SK-N-SH (cell line): Measurements from ENCODE around the gene BBS5.

Source experiments
- ELF1 ChIP-seq: IDR thresholded peaks from 2 replicates; pipeline ENCODE4 v1.4.0; 2012
- FOXJ3 ChIP-seq: sonication (generic); formaldehyde crosslinking; IDR thresholded peaks from 2 replicates; pipeline ENCODE4 v1.5.1; 2020; ENCODE audit warnings: mild to moderate bottlenecking, missing genetic modification reagents
- NRF1 ChIP-seq: IDR thresholded peaks from 2 replicates; pipeline ENCODE4 v1.6.1; 2012; ENCODE audit warnings: low read depth, mild to moderate bottlenecking, low read length
- RCOR1 ChIP-seq: fragments of 150-350 bp; IDR thresholded peaks from 2 replicates; pipeline ENCODE4 v1.6.1; 2017; ENCODE audit warnings: antibody characterized with exemption, low read length
- SIN3A ChIP-seq: IDR thresholded peaks from 2 replicates; pipeline ENCODE4 v1.6.1; 2012; ENCODE audit warnings: low read depth, mild to moderate bottlenecking, low read length, moderate library complexity, borderline replicate concordance
- SMC3 ChIP-seq: IDR thresholded peaks from 2 replicates; pipeline ENCODE4 v1.6.1; 2012; ENCODE audit warnings: low read depth, low read length, improper control_type of control experiment
- TF ChIP-seq, protein P1 (sequence below): IDR thresholded peaks from 2 replicates; pipeline ENCODE4 v1.4.0; 2012; ENCODE audit warnings: low read depth
- TF ChIP-seq, protein P2 (sequence below): fragments of 200-600 bp; sonication (generic); IDR thresholded peaks from 2 replicates; pipeline ENCODE4 v1.6.1; 2017; ENCODE audit warnings: antibody characterized with exemption, mild to moderate bottlenecking, moderate library complexity
- TF ChIP-seq, protein P3 (sequence below): IDR thresholded peaks from 2 replicates; pipeline ENCODE4 v1.4.0; 2012; ENCODE audit warnings: low read depth, borderline replicate concordance
- TF ChIP-seq, protein P4 (sequence below): fragments of 150-350 bp; IDR thresholded peaks from 2 replicates; pipeline ENCODE4 v1.6.1; 2017; ENCODE audit warnings: antibody characterized with exemption, low read length, low read depth, borderline replicate concordance

- TF ChIP-seq, protein P1, sequence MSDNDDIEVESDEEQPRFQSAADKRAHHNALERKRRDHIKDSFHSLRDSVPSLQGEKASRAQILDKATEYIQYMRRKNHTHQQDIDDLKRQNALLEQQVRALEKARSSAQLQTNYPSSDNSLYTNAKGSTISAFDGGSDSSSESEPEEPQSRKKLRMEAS: no peak
- TF ChIP-seq SMC3: no peak
- TF ChIP-seq, protein P2, sequence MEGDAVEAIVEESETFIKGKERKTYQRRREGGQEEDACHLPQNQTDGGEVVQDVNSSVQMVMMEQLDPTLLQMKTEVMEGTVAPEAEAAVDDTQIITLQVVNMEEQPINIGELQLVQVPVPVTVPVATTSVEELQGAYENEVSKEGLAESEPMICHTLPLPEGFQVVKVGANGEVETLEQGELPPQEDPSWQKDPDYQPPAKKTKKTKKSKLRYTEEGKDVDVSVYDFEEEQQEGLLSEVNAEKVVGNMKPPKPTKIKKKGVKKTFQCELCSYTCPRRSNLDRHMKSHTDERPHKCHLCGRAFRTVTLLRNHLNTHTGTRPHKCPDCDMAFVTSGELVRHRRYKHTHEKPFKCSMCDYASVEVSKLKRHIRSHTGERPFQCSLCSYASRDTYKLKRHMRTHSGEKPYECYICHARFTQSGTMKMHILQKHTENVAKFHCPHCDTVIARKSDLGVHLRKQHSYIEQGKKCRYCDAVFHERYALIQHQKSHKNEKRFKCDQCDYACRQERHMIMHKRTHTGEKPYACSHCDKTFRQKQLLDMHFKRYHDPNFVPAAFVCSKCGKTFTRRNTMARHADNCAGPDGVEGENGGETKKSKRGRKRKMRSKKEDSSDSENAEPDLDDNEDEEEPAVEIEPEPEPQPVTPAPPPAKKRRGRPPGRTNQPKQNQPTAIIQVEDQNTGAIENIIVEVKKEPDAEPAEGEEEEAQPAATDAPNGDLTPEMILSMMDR: no peak
- TF ChIP-seq RCOR1: no peak
- TF ChIP-seq, protein P3, sequence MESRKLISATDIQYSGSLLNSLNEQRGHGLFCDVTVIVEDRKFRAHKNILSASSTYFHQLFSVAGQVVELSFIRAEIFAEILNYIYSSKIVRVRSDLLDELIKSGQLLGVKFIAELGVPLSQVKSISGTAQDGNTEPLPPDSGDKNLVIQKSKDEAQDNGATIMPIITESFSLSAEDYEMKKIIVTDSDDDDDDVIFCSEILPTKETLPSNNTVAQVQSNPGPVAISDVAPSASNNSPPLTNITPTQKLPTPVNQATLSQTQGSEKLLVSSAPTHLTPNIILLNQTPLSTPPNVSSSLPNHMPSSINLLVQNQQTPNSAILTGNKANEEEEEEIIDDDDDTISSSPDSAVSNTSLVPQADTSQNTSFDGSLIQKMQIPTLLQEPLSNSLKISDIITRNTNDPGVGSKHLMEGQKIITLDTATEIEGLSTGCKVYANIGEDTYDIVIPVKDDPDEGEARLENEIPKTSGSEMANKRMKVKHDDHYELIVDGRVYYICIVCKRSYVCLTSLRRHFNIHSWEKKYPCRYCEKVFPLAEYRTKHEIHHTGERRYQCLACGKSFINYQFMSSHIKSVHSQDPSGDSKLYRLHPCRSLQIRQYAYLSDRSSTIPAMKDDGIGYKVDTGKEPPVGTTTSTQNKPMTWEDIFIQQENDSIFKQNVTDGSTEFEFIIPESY: no peak
- TF ChIP-seq NRF1: no peak
- no peak for TF ChIP-seq FOXJ3 (CRISPR knock-in tag)
- no peak for TF ChIP-seq ELF1
- TF ChIP-seq, protein P4, sequence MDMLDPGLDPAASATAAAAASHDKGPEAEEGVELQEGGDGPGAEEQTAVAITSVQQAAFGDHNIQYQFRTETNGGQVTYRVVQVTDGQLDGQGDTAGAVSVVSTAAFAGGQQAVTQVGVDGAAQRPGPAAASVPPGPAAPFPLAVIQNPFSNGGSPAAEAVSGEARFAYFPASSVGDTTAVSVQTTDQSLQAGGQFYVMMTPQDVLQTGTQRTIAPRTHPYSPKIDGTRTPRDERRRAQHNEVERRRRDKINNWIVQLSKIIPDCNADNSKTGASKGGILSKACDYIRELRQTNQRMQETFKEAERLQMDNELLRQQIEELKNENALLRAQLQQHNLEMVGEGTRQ: no peak
- TF ChIP-seq SIN3A: no peak
These were observed 46.1 kb downstream of the BBS5 start for GRCh38 chr2:169525434-169525833.
